ENCODE results near the gene EXD3.
"Not testable (repeated sequence)": the region's sequence is repeated elsewhere in the genome, so short reads cannot be mapped to it uniquely, and the experiment has no call there.

EXD3 gene

DNA sequence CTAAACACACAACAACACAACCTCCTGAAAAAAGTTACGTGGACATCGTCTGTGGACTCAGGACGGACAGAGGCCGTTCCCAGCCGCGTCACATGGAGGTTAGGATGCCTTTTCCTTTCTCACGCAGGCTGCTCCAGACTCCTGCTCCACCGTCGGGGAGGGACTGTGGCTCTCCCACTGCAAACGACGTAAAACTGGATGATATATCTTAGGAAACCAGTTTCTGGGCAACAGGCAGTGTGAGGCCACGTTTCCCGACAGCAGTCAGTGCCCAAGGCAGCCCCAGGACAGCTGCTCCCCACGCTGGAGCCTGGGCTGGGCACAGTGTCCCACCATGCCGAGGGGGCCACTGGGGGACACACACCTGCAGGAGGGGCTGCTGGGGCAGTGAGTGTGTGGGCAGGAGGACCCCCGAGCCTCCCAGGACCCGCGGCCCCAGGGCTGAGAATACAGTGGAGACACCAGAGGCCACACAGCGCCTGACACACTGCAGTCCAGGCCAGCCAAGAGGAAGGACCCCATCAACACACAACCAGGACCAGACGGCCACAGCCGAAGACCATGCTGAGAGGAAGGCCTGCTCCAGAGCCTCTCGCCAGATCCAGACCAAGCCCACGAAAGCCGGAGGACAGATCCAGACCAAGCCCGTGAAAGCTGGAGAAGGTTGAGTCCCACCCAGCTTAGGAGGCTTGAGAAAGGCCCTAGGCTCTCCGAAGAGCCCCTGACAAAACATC lies 26.2 kb downstream of the EXD3 start:
- DNase-seq, result no peak

DNA sequence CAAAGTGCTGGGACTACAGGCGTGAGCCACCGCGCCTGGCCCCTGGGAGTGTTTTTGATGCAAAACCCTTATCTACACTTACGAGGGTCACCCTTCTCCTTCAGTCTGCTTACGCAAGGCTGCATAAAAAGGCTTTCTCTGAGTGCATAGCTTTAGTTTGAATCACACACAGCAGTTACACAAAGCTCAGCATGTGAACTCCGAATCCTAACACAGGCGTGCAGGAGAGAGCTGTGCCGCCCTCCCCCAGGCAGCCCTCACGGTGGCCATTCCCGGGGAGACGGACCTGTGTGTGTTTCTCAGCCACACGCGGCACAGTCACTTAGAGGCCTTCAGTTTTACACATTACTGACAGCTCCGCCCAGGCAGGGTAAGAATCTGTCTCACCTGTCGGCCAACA lies 26.7 kb downstream of the EXD3 start:
- no peak for DNase-seq

GRCh38 chr9:137395666-137396010 lies 27.3 kb downstream of the EXD3 start:
- DNase-seq, result no peak

- no peak for DNase-seq
These were observed 27.9 kb downstream of the EXD3 start for GRCh38 chr9:137394866-137395665.

DNA sequence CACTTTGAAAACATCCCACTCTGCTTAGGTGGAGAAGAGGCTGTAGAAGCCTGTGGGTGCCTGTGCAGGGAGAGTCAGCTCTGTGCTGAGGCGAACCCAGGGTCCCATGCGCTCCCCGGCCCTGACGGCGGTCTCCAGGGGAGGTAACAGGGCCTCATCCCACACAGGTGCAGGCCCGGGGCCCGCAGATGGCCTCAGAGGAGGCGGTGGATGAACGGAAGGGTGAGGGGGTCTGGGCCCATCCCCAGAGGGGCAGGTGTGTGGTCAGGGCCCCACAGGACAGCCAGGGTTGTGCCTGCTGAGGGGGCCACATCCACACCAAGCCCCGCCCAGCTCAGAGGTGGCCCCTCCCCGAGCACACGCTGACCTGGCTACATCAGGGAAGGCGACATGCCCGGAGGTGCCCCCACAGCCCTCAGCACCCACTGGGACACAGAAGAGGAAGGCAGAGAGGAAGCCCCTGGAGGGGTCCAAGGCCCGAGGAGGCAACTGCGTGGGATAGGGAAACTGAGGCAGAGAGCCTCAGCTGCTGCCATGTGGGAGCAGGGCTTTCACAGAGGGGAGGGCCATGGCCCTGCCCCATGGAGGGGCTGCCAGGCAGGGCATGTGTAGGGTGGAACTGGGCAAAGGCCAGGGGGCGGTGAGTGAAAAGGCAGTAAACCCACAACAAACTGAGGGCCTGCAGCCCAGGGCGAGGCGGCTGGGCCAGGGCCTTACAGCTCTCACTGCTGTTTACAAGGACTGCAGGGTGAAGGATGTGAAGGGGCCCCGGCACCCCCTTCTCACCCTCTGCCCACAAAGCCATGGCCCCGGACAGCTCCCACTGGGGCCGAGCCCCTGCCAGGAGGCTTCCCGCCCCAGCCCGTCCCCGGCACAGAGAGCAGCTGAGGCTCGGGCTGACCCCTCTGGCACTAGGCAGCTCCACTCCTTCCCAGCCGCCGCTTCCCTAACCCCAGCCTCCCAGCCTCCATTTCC lies 29.5 kb downstream of the EXD3 start:
- DNase-seq, result no peak

GRCh38 chr9:137392232-137393007 lies 30.5 kb downstream of the EXD3 start:
- no peak for DNase-seq

GRCh38 chr9:137391411-137391754 lies 31.6 kb downstream of the EXD3 start:
- DNase-seq, result no peak

DNA sequence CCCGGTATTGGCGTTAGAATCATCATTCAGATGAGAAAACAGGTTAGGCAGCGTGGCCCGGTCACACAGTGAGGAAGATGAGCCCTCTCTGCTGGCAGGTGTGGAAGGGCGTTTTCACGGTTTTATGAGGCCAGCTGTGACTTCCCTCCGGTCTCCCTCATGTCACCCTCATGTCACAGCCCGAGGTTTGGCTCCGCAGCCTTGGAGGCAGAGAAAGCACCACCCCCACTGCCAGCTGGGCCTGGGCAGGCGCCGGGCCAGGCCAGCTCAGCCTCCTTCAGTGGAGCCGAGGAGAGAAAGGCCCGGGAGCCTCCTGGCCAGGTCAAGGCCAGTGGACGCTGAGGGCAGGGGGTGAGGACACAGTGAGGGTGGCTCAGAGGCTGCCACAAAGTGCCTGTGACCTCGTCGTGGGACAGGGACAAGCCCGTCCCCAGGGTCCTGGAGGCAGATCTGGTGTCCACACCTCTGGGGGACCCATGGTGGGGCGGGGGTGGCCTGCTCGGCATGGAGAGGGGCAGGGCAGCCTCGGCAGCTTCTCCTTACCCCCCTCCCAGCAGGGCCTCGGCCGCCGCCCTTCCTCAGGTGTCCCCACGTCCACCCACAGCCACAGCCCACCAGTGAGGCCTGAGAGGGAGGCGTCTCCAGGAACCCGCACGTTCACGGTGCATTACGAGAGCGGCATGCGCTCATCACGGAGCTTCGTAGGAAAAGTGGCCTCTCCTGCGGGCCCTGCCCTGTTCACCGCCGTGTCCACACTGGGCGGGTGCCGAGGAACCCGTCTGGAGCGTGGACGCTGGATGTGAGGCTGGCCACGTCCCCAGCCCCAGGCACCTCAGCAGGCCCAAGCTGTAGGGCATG lies 32.2 kb downstream of the EXD3 start:
- DNase-seq, result peak in 25 of 56 donors; percentile 1 to 59 (median 15)

DNA sequence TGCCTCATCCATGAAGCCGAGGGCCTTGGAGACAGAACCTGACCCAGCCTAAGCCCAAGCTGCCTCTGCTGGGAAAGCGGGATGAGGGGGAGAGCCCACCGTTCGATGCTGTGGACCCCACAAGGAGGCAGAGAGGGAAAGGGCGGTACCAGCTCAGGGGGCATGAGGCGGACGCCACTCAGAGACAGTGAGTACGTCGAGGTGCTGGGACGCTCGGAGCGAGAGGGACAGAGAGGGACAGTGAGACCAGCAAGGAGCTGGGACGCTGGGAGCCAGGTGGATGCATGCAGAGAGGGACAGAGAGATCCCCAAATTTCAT lies 33.6 kb downstream of the EXD3 start:
- DNase-seq, result no peak

DNA sequence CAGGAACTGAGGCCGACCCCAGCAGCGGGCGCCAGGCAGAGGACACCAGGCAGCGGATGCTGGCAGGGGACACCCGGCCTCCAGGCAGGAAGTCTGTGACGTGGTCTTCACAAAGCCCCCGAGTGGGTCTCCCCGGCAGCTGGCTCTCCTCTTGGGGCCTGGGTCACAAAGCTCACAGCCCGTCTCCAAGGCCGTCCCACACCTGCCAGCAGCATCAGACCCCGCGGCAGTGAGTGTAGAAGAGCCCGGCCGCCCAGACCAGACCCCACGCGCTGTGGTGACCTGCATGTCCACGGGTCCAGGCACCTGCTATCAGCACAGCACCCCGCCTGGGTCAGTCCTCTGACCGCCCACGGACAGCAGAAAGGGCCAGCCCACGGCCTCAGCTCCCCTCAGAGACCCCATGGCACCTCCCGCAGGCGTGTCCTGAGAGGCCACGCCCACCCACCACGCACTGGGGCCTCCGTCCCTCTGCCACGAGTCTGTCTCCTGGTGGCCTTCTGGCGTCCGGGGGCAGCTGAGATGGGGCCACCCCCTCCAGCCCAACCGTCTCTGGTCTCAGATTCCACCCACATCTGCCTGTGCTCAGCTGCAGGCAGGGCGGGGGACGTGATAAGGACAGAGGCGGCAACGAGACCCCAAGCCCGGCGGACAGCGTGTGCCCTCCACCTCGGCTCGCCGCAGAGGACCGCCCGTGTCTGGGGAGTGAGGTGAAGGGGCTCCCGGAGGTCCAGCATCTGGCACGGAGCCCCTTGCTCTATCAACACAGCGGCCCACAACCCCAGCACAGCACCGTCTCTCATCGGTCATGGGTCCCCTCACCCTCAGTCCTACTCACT lies 34.2 kb downstream of the EXD3 start:
- no peak for DNase-seq

GRCh38 chr9:137387891-137388560 lies 34.9 kb downstream of the EXD3 start:
- no peak for DNase-seq

DNA sequence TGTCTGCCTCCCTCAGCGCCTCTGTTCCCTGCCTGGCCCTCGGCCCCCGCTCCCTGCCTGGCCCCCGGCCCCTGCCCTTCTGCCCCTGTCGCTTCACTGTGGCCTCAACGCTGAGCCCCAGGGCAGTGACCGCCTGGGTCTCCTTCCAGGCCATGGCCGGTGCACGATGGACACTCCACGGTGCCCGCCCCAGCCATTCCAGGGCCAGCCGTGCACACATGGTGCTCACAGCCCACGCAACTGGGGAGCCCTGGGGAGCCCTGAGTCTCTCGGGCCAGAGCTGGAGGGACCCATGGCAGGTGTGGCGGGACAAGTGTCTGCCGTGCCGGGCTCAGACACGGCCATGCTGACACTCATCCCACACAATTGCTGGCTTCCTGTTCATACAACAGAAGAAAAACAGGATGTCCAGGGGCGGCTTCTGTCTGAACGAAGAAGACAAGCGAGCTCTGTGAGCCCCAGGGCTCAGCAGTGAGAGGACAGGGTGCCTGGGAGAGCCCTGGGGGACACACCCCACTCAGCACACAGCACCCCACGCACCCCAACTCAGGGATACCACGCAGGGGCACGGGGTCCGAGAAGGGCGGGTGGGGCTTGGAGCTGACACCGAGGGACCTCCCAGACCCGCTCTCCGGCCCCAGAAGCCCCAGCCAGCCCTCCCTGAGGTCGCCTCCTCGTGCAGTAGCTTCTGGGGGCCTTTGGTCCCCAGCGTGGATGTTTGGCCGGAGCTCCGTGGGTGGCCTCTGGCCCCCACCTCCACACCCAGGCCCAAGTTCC lies 35.7 kb downstream of the EXD3 start:
- DNase-seq, result no peak

DNA sequence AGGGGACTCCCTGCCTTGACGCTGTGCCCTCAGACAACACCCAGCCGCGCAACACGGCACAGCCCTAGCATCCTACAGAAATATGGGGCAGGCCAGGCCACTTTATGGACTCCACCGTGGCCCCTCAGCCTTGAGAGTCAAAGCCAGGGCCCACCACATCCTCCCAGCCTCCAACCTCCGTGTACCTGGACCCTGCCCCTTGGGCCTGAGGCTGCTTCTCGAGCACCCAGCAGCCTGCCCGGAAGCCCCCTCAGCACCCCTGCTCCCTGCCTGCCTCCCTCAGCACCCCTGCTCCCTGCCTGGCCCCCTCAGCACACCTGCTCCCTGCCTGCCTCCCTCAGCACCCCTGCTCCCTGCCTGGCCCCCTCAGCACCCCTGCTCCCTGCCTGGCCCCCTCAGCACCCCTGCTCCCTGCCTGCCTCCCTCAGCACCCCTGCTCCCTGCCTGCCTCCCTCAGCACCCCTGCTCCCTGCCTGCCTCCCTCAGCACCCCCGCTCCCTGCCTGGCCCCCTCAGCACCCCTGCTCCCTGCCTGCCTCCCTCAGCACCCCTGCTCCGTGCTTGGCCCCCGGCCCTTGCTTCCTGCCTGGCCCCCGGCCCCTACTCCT lies 36.4 kb downstream of the EXD3 start:
- DNase-seq, result not testable (repeated sequence)

DNA sequence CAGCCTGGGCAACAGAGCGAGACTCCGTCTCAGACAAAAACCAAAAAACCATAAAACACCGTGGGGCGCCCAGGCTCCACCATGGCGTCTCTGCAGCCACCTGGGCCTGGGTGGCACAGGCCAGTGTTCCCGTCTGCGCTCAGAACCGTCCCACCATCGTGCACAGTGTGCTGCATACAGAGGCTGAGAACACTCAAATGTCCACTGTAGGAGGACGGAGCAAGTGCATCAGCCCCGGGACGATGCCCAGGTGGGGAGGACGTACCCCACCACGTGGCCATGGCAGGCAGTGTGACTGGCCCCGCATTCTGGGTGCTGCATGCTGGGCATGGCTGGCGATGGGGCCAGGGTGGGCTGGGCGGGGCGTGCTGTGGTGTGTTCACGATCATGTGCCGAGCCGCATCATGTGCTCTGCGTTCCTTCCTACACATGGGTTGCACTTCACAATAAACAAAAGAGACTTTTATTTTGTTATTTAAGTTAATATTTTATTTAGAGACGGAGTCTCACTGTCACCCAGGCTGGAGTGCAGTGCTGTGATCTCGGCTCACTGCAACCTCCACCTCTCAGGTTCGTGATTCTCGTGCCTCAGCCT lies 37.8 kb downstream of the EXD3 start:
- DNase-seq, result no peak

- DNase-seq, result no peak
These were observed 38.9 kb downstream of the EXD3 start for GRCh38 chr9:137383784-137384756.

Data from nucleus accumbens (tissue), 56 donors.